ENCODE results near the gene SSX2IP. TPM values are rescaled to one million over a fixed set of nuclear protein-coding genes. Genes with fewer than 3 reads are reported as not detected.

Gene SSX2IP
- total RNA-seq, 1 experiment from 2014 or later, result 20.8 TPM

- DNase-seq (ENCODE audit: low spot score) (no peak), ATAC-seq (no peak)
- H3K9me3 Mint-ChIP-seq, result no peaks in the 10 kb centered on the region
- POLR2A ChIA-PET, result no interaction called here
- H3K36me3 Mint-ChIP-seq, result no peaks in the 10 kb centered on the region
- no peak overlapping the region for H3K4me3 Mint-ChIP-seq
- CTCF ChIA-PET, result interaction anchor here (1.0 to 5.6 kb wide), 2 partner anchors 22 to 80 kb away, joined by 3 to 43 read pairs; no protein-coding TSS in a partner anchor
- H3K27me3 Mint-ChIP-seq (ENCODE audit: low read depth), result no peaks in the 10 kb centered on the region
- TF ChIP-seq PRRX2 (CRISPR knock-in tag; IDR thresholded peaks at IDR 0.05) (no peak), ZNF263 (CRISPR knock-in tag; IDR thresholded peaks at IDR 0.05; ENCODE audit: low read depth) (no peak), TEAD4 (CRISPR knock-in tag; IDR thresholded peaks at IDR 0.05) (no peak), NR1H2 (CRISPR knock-in tag; IDR thresholded peaks at IDR 0.05) (no peak), ATF2 (CRISPR knock-in tag; IDR thresholded peaks at IDR 0.05; ENCODE audit: borderline replicate concordance, low read depth) (no peak), NFE2L1 (CRISPR knock-in tag; IDR thresholded peaks at IDR 0.05) (no peak), AR (CRISPR knock-in tag; IDR thresholded peaks at IDR 0.05) (no peak), ZNF512 (CRISPR knock-in tag; IDR thresholded peaks at IDR 0.05; ENCODE audit: borderline replicate concordance) (no peak), KAT7 (CRISPR knock-in tag; IDR thresholded peaks at IDR 0.05; ENCODE audit: borderline replicate concordance) (no peak), ELF4 (CRISPR knock-in tag; IDR thresholded peaks at IDR 0.05; ENCODE audit: low read depth) (no peak), HMGXB4 (CRISPR knock-in tag; IDR thresholded peaks at IDR 0.05) (no peak), GABPB1 (CRISPR knock-in tag; IDR thresholded peaks at IDR 0.05) (no peak), MXD4 (CRISPR knock-in tag; IDR thresholded peaks at IDR 0.05; ENCODE audit: borderline replicate concordance) (no peak)
- TF ChIP-seq, protein P1, sequence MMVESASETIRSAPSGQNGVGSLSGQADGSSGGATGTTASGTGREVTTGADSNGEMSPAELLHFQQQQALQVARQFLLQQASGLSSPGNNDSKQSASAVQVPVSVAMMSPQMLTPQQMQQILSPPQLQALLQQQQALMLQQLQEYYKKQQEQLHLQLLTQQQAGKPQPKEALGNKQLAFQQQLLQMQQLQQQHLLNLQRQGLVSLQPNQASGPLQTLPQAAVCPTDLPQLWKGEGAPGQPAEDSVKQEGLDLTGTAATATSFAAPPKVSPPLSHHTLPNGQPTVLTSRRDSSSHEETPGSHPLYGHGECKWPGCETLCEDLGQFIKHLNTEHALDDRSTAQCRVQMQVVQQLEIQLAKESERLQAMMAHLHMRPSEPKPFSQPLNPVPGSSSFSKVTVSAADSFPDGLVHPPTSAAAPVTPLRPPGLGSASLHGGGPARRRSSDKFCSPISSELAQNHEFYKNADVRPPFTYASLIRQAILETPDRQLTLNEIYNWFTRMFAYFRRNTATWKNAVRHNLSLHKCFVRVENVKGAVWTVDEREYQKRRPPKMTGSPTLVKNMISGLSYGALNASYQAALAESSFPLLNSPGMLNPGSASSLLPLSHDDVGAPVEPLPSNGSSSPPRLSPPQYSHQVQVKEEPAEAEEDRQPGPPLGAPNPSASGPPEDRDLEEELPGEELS (CRISPR knock-in tag; IDR thresholded peaks at IDR 0.05), result no peak
- TF ChIP-seq, protein P2, sequence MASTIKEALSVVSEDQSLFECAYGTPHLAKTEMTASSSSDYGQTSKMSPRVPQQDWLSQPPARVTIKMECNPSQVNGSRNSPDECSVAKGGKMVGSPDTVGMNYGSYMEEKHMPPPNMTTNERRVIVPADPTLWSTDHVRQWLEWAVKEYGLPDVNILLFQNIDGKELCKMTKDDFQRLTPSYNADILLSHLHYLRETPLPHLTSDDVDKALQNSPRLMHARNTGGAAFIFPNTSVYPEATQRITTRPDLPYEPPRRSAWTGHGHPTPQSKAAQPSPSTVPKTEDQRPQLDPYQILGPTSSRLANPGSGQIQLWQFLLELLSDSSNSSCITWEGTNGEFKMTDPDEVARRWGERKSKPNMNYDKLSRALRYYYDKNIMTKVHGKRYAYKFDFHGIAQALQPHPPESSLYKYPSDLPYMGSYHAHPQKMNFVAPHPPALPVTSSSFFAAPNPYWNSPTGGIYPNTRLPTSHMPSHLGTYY (CRISPR knock-in tag; IDR thresholded peaks at IDR 0.05), result no peak
- TF ChIP-seq, protein P3, sequence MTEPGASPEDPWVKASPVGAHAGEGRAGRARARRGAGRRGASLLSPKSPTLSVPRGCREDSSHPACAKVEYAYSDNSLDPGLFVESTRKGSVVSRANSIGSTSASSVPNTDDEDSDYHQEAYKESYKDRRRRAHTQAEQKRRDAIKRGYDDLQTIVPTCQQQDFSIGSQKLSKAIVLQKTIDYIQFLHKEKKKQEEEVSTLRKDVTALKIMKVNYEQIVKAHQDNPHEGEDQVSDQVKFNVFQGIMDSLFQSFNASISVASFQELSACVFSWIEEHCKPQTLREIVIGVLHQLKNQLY (CRISPR knock-in tag; IDR thresholded peaks at IDR 0.05), result no peak
- TF ChIP-seq, protein P4, sequence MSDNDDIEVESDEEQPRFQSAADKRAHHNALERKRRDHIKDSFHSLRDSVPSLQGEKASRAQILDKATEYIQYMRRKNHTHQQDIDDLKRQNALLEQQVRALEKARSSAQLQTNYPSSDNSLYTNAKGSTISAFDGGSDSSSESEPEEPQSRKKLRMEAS (CRISPR knock-in tag; IDR thresholded peaks at IDR 0.05), result no peak
- peaks cover 46% of the 10 kb centered on the region for H3K4me1 Mint-ChIP-seq
- no peak overlapping the region for H3K27ac Mint-ChIP-seq
Observed at GRCh38 chr1:84702143-84702542, 11.9 kb upstream of the SSX2IP start.
